Liver (tissue), 9 donors: Measurements from ENCODE around the gene R3HDM1. TPM values are rescaled to one million over a fixed set of nuclear protein-coding genes. Genes with fewer than 3 reads are reported as not detected.

ENCODE experiments used
- DNase-seq: peaks from one replicate; pipeline ENCODE4 v3.0.0-alpha.2; 2017; ENCODE audit warnings: low spot score
- H3K27ac ChIP-seq, 2 donors: one replicate each; pipeline ENCODE4 v1.7.0; 2013; ENCODE audit warnings: inconsistent platforms in 2 of 2, low read length in 2 of 2, control low read depth in 1 of 2, low read depth in 1 of 2, mild to moderate bottlenecking in 1 of 2
- H3K27me3 ChIP-seq, 4 donors: one replicate each; pipeline versions ENCODE4 v1.6.1 to v1.7.0; 2013; ENCODE audit warnings: low read length in 3 of 4, inconsistent platforms in 1 of 4, mild to moderate bottlenecking in 1 of 4, moderate library complexity in 1 of 4; ENCODE audit not compliant: control insufficient read depth in 4 of 4, insufficient read depth in 4 of 4
- H3K36me3 ChIP-seq, 4 donors: one replicate each; pipeline versions ENCODE4 v1.6.1 to v1.7.0; 2013; ENCODE audit warnings: low read length in 3 of 4, mild to moderate bottlenecking in 3 of 4, low read depth in 1 of 4, moderate library complexity in 1 of 4; ENCODE audit not compliant: control insufficient read depth in 4 of 4, insufficient read depth in 3 of 4
- H3K4me1 ChIP-seq, 4 donors: one replicate each; pipeline versions ENCODE4 v1.6.1 to v1.7.0; 2013; ENCODE audit warnings: low read length in 3 of 4, mild to moderate bottlenecking in 3 of 4, moderate library complexity in 1 of 4; ENCODE audit not compliant: control insufficient read depth in 4 of 4, insufficient read depth in 4 of 4
- H3K4me3 ChIP-seq, 3 donors: one replicate each; pipeline versions ENCODE4 v1.6.1 to v1.7.0; 2013; ENCODE audit warnings: low read length in 3 of 3, control low read depth in 1 of 3, low read depth in 1 of 3, mild to moderate bottlenecking in 1 of 3
- H3K9ac ChIP-seq, 2 donors: one replicate each; pipeline ENCODE4 v1.7.0; 2013; ENCODE audit warnings: low read length in 2 of 2, mild to moderate bottlenecking in 2 of 2, moderate library complexity in 2 of 2, control low read depth in 1 of 2, low read depth in 1 of 2
- H3K9me3 ChIP-seq, 4 donors: one replicate each; pipeline versions ENCODE4 v1.6.1 to v1.7.0; 2013; ENCODE audit warnings: low read length in 3 of 4; ENCODE audit not compliant: control insufficient read depth in 4 of 4
- ATF3 ChIP-seq: IDR thresholded peaks from 2 replicates; pipeline ENCODE4 v1.6.1; 2016; ENCODE audit warnings: antibody characterized with exemption
- CTCF ChIP-seq: fragments of 150-350 bp; IDR thresholded peaks from 2 replicates; pipeline ENCODE4 v1.5.1; 2017; ENCODE audit warnings: improper control_type of control experiment, low read depth, low read length; ENCODE audit not compliant: missing input control
- EGR1 ChIP-seq, 2 donors: IDR thresholded peaks; 2 replicates each; pipeline ENCODE4 v1.6.1; 2016 to 2018; ENCODE audit warnings: antibody characterized with exemption in 2 of 2, low read depth in 2 of 2
- FOXA1 ChIP-seq: IDR thresholded peaks from 2 replicates; pipeline ENCODE4 v1.6.1; 2016; ENCODE audit warnings: antibody characterized with exemption
- FOXA2 ChIP-seq: IDR thresholded peaks from 2 replicates; pipeline ENCODE4 v1.6.1; 2016; ENCODE audit warnings: antibody characterized with exemption
- GABPA ChIP-seq, 2 donors: IDR thresholded peaks in 1 of 2; conservative IDR thresholded peaks in 1 of 2; 2 replicates each; pipeline ENCODE4 v1.6.1; 2016; ENCODE audit warnings: antibody characterized with exemption in 2 of 2, mild to moderate bottlenecking in 1 of 2, moderate library complexity in 1 of 2
- HNF4A ChIP-seq, 2 donors: conservative IDR thresholded peaks; 2 replicates each; pipeline ENCODE4 v1.6.1; 2016; ENCODE audit warnings: antibody characterized with exemption in 2 of 2, mild to moderate bottlenecking in 2 of 2
- HNF4G ChIP-seq: IDR thresholded peaks from 2 replicates; pipeline ENCODE4 v1.6.1; 2016; ENCODE audit warnings: antibody characterized with exemption
- JUND ChIP-seq, 2 donors: IDR thresholded peaks; 2 replicates each; pipeline ENCODE4 v1.6.1; 2016; ENCODE audit warnings: antibody characterized with exemption in 2 of 2
- MAX ChIP-seq: IDR thresholded peaks from 2 replicates; pipeline ENCODE4 v1.6.1; 2016; ENCODE audit warnings: antibody characterized with exemption
- NR2F2 ChIP-seq: IDR thresholded peaks from 2 replicates; pipeline ENCODE4 v1.6.1; 2016; ENCODE audit warnings: antibody characterized with exemption
- RAD21 ChIP-seq, 2 donors: IDR thresholded peaks; 2 replicates each; pipeline ENCODE4 v1.6.1; 2016; ENCODE audit warnings: antibody characterized with exemption in 2 of 2, mild to moderate bottlenecking in 2 of 2
- REST ChIP-seq: IDR thresholded peaks from 2 replicates; pipeline ENCODE4 v1.6.1; 2016; ENCODE audit warnings: antibody characterized with exemption, mild to moderate bottlenecking
- RXRA ChIP-seq, 2 donors: IDR thresholded peaks; 2 replicates each; pipeline ENCODE4 v1.6.1; 2017 to 2018; ENCODE audit warnings: antibody characterized with exemption in 2 of 2, mild to moderate bottlenecking in 1 of 2
- SP1 ChIP-seq: IDR thresholded peaks from 2 replicates; pipeline ENCODE4 v1.6.1; 2018; ENCODE audit warnings: antibody characterized with exemption, mild to moderate bottlenecking
- TAF1 ChIP-seq: conservative IDR thresholded peaks from 2 replicates; pipeline ENCODE4 v1.6.1; 2016; ENCODE audit warnings: antibody characterized with exemption, mild to moderate bottlenecking
- YY1 ChIP-seq: IDR thresholded peaks from 2 replicates; pipeline ENCODE4 v1.6.1; 2016; ENCODE audit warnings: antibody characterized with exemption, mild to moderate bottlenecking
- ZBTB33 ChIP-seq: IDR thresholded peaks from 2 replicates; pipeline ENCODE4 v1.6.1; 2016; ENCODE audit warnings: antibody characterized with exemption
- WGBS: extraction: QIAGEN DNeasy Blood & Tissue Kit; methylation state at CpG from one replicate; pipeline ENCODE4 v1.1.7; 2013; 5-methylcytosine and 5-hydroxymethylcytosine counted together
- polyA plus RNA-seq, 2 donors: library from polyadenylated mRNA; stranded (reverse) in 1 of 2; unstranded in 1 of 2; fragments of 200-250 nt in 1 of 2; fragments of >200 nt in 1 of 2; fragmentation: Nextera tagmentation in 1 of 2; extraction: Ambion mirVana in 1 of 2; gene quantifications; one replicate each; pipeline versions ENCODE4 v1.2.1 to v1.2.3, GENCODE V29; 2013 to 2015
- total RNA-seq, 2 donors: library from RNA; depleted of rRNA; stranded (reverse); fragments of >200 nt; gene quantifications; one replicate each; pipeline ENCODE4 v1.2.3, GENCODE V29; 2014
- donor health status: healthy.
- donor health status: healthy.
- donor health status: healthy.
- donor health status: healthy.
- donor health status: healthy.

R3HDM1 gene
- total and polyA plus RNA-seq, 4 donors, result 6.0 to 10.0 (median 8.8) TPM

GRCh38 chr2:135551356-135551755, 20.1 kb downstream of the R3HDM1 start:
- Histone ChIP-seq H3K4me3 (no peak overlapping the region), H3K36me3 (no peaks in the 10 kb centered on the region), H3K27ac (no peak overlapping the region), H3K9me3 (no peaks in the 10 kb centered on the region), H3K27me3 (no peaks in the 10 kb centered on the region), H3K9ac (no peak overlapping the region), H3K4me1 (no peaks in the 10 kb centered on the region)
- no peak for TF ChIP-seq RXRA (IDR thresholded peaks at IDR 0.05)
- no peak for TF ChIP-seq CTCF
- no peak for TF ChIP-seq HNF4G
- no peak for TF ChIP-seq FOXA2
- TF ChIP-seq GABPA (IDR thresholded peaks at IDR 0.05 in 1 of 2, conservative IDR thresholded peaks at IDR 0.05 in 1 of 2), result no peak
- TF ChIP-seq NR2F2, result no peak
- TF ChIP-seq HNF4A (conservative IDR thresholded peaks at IDR 0.05), result no peak
- TF ChIP-seq EGR1 (IDR thresholded peaks at IDR 0.05; ENCODE audit: low read depth in 2 of 2), result no peak
- no peak for TF ChIP-seq MAX
- no peak for TF ChIP-seq ZBTB33
- TF ChIP-seq TAF1, result no peak
- TF ChIP-seq RAD21 (IDR thresholded peaks at IDR 0.05), result no peak
- TF ChIP-seq ATF3, result no peak
- TF ChIP-seq REST, result no peak
- no peak for TF ChIP-seq JUND (IDR thresholded peaks at IDR 0.05)
- TF ChIP-seq YY1, result no peak
- TF ChIP-seq SP1, result no peak
- WGBS, result 94% methylated on average over 5 of the region's 5 CpGs
- no peak for DNase-seq

- no peak overlapping the region for H3K4me3 ChIP-seq
- no peaks in the 10 kb centered on the region for H3K36me3 ChIP-seq
- H3K9ac ChIP-seq, result no peak overlapping the region
- H3K27ac ChIP-seq, result no peak overlapping the region
- DNase-seq, result no peak
- no peaks in the 10 kb centered on the region for H3K4me1 ChIP-seq
- H3K27me3 ChIP-seq, result no peaks in the 10 kb centered on the region
- H3K9me3 ChIP-seq, result no peaks in the 10 kb centered on the region
- WGBS, result 87% methylated on average over 4 of the region's 4 CpGs
- TF ChIP-seq REST (no peak), NR2F2 (no peak), GABPA (IDR thresholded peaks at IDR 0.05 in 1 of 2, conservative IDR thresholded peaks at IDR 0.05 in 1 of 2) (no peak), EGR1 (IDR thresholded peaks at IDR 0.05; ENCODE audit: low read depth in 2 of 2) (no peak), CTCF (no peak), FOXA2 (no peak), MAX (no peak), HNF4A (conservative IDR thresholded peaks at IDR 0.05) (no peak), FOXA1 (no peak)
Measured at GRCh38 chr2:135552887-135553286, 21.6 kb downstream of the R3HDM1 start.
